ENCODE measurements around the gene ATF5. TPM values are rescaled to one million over a fixed set of nuclear protein-coding genes. Genes with fewer than 3 reads are reported as not detected.

The ATF5 gene
- total and polyA plus RNA-seq, 4 donors: 7.0 to 49.1 (median 33.9) TPM

GRCh38 chr19:49891393-49891792 lies 37.6 kb upstream of the ATF5 start:
- WGBS, 2 donors: 90 to 93% methylated on average over 17 of the region's 17 CpGs
- peaks cover 0 to 11% (median 0%) of the 10 kb centered on the region in 5 donors for H3K4me1 ChIP-seq (ENCODE audit: control insufficient read depth in 5 of 5, insufficient read depth in 5 of 5, low read length in 5 of 5)
- no peak overlapping the region for H3K4me3 ChIP-seq
- ATAC-seq (ENCODE audit: insufficient read depth, low FRiP score) (no peak), DNase-seq (no peak)
- no peak overlapping the region for H3K9ac ChIP-seq (ENCODE audit: insufficient read depth in 1 of 2, low read length in 2 of 2)
- H3K36me3 ChIP-seq (ENCODE audit: control insufficient read depth in 4 of 4, insufficient read depth in 4 of 4, low read length in 4 of 4): peaks cover 0 to 3% (median 1%) of the 10 kb centered on the region in 4 donors
- no peaks in the 10 kb centered on the region for H3K9me3 ChIP-seq (ENCODE audit: control insufficient read depth in 4 of 4, insufficient read depth in 3 of 4, low read length in 3 of 4)
- no peak overlapping the region for H3K27ac ChIP-seq (ENCODE audit: low read depth in 1 of 2, low read length in 1 of 2)
- no peak for TF ChIP-seq CTCF (IDR thresholded peaks at IDR 0.05; ENCODE audit: control extremely low read depth, extremely low read depth)
- peaks cover 0 to 5% (median 0%) of the 10 kb centered on the region in 3 donors for H3K27me3 ChIP-seq (ENCODE audit: control insufficient read depth in 3 of 3, insufficient read depth in 3 of 3, low read length in 2 of 3)

GRCh38 chr19:49892716-49893115 lies 36.3 kb upstream of the ATF5 start:
- 93 to 100% methylated on average over 1 of the region's 1 CpG for WGBS, 2 donors
- Histone ChIP-seq H3K9me3 (ENCODE audit: control insufficient read depth in 4 of 4, insufficient read depth in 3 of 4, low read length in 3 of 4) (no peaks in the 10 kb centered on the region), H3K27me3 (ENCODE audit: control insufficient read depth in 3 of 3, insufficient read depth in 3 of 3, low read length in 2 of 3) (peaks cover 0 to 7% (median 0%) of the 10 kb centered on the region in 3 donors), H3K36me3 (ENCODE audit: control insufficient read depth in 4 of 4, insufficient read depth in 4 of 4, low read length in 4 of 4) (peaks cover 0 to 3% (median 1%) of the 10 kb centered on the region in 4 donors), H3K9ac (ENCODE audit: insufficient read depth in 1 of 2, low read length in 2 of 2) (no peak overlapping the region), H3K4me1 (ENCODE audit: control insufficient read depth in 5 of 5, insufficient read depth in 5 of 5, low read length in 5 of 5) (peaks cover 0 to 17% (median 0%) of the 10 kb centered on the region in 5 donors), H3K4me3 (no peak overlapping the region), H3K27ac (ENCODE audit: low read depth in 1 of 2, low read length in 1 of 2) (no peak overlapping the region)
- TF ChIP-seq CTCF (IDR thresholded peaks at IDR 0.05; ENCODE audit: control extremely low read depth, extremely low read depth): no peak
- ATAC-seq (ENCODE audit: insufficient read depth, low FRiP score): no peak
- no peak for DNase-seq

- H3K4me1 ChIP-seq (ENCODE audit: control insufficient read depth in 5 of 5, insufficient read depth in 5 of 5, low read length in 5 of 5): peaks cover 0 to 17% (median 0%) of the 10 kb centered on the region in 5 donors
- H3K36me3 ChIP-seq (ENCODE audit: control insufficient read depth in 4 of 4, insufficient read depth in 4 of 4, low read length in 4 of 4): no peaks in the 10 kb centered on the region
- H3K27me3 ChIP-seq (ENCODE audit: control insufficient read depth in 3 of 3, insufficient read depth in 3 of 3, low read length in 2 of 3): peaks cover 0 to 7% (median 0%) of the 10 kb centered on the region in 3 donors
- TF ChIP-seq CTCF (IDR thresholded peaks at IDR 0.05; ENCODE audit: control extremely low read depth, extremely low read depth): no peak
- WGBS, 2 donors: 93 to 97% methylated on average over 18 of the region's 18 CpGs
- no peaks in the 10 kb centered on the region for H3K9me3 ChIP-seq (ENCODE audit: control insufficient read depth in 4 of 4, insufficient read depth in 3 of 4, low read length in 3 of 4)
- no peak overlapping the region for H3K27ac ChIP-seq (ENCODE audit: low read depth in 1 of 2, low read length in 1 of 2)
- ATAC-seq (ENCODE audit: insufficient read depth, low FRiP score) (no peak), DNase-seq (no peak)
- no peak overlapping the region for H3K9ac ChIP-seq (ENCODE audit: insufficient read depth in 1 of 2, low read length in 2 of 2)
- H3K4me3 ChIP-seq: no peak overlapping the region
Observed at GRCh38 chr19:49894011-49894664, 34.9 kb upstream of the ATF5 start.

Measured in lung (tissue), 12 donors.